GM20431 (cell line): ENCODE measurements around the gene RHBDF2.

Experiments
- in situ Hi-C: fragments of 300-500 bp; cut with MseI, MboI; formaldehyde crosslinking; loops from one replicate; pipeline ENCODE4 v1.15.0; 2020; ENCODE audit warnings: low sequenced_read_pairs; ENCODE audit not compliant: unreplicated experiment

Gene RHBDF2

DNA sequence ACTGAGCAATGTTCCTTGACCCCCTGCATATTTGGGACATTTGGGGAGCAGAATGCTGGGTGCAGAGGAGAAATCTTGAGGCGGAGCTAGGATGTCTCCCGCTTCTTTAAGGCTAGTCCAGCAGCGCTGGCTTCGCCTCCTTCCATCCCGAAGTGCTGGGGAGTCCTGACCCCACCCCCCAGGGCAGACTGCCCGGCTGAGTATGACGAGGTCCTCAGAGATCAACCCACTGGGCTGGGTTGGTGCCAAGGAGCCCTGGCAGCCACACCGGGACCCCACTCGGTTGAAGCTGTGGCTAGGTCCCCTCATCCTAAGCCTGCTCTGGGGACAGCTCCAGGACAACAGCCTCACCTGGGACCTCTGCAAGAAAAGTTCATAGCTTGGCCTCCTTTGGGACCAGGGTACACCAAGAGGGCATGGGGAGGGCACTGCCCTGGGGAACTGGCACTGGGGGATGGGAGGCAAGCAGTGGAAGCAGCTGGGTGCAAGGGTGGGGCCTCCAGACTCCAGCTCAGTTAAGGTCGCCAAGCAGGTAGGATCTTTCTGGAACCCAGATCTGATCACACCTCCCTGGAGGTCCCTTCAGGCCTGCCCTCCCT lies 11.0 kb downstream of the RHBDF2 start:
- in situ Hi-C loops = no loop called here

GRCh38 chr17:76487451-76488192 lies 13.6 kb downstream of the RHBDF2 start:
- in situ Hi-C loops = no loop called here

DNA sequence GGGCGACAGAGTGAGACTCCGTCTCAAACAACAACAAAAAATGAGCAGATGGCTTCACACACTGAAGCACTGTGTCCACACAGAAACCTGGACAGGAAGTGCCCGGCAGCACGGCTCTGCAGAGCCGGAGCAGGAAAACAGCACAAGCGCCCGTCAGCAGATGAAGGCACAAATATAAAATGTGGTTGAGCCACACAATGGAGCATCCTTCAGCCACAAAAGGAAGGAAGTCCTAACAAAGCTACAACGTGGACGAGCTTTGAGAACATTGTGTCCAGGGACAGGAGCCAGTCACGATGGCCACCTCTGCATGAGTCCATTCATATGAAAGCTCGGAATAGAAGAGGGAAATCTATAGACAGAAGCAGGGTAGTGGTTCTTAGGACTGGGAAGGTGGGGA lies 15.7 kb downstream of the RHBDF2 start:
- in situ Hi-C loops = no loop called here

DNA sequence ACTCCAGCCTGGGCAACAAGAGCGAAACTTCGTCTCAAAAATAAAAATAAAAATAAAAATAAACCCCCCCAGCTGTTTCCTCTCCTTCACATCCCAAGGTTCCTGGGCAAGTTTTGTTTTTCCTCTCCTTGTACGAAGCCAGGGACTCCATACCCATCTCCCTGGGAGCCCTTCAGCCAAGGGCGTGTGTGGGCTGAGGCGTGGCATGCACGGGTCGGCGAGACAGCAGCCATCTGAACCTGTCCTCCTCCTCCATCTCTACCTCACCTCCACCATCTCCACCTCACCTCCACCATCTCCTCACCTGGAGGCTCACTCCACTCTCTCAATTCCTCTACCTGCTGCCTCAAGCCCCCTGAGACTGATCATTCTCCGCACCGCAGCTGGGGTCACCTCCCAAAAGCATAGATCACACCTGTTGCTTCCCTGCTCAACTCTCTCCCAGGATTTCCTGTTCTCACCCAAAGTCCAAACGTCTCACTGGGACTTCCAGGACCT lies 16.9 kb downstream of the RHBDF2 start:
- in situ Hi-C loops = no loop called here

DNA sequence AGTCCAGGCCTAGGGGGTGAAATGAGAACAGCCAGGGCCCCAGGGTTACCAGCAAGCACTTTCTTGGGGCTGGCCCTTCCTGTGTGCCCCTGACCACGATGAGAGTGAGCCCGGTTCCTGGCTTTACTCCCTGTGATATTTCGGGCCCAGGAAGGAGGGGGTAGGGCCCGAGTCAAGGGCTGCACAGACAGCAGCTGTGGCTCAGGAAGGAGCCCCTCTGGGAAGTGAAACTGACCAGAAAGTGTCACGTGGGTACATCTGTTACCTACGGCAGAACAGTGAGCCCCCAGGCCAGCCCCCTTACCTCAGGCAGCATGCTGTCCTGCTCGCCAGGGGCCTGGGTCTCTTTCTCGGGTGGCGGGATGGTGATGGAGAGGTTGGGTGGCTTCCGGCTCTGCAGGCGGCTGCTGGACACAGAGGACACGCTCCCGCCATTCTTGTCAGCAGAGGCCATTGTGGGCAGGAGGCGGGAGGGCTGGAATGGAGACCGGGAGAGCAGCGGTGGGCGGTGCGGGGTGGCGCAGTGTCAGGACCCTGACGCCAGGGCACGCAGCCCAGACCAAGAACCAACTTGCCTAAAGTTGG lies 20.1 kb downstream of the RHBDF2 start:
- in situ Hi-C loops = no loop called here

GRCh38 chr17:76480632-76481031 lies 20.6 kb downstream of the RHBDF2 start:
- in situ Hi-C loops = no loop called here

GRCh38 chr17:76479515-76480060 lies 21.6 kb downstream of the RHBDF2 start:
- in situ Hi-C loops = no loop called here

- in situ Hi-C loops = no loop called here
Measured at GRCh38 chr17:76478730-76479514, 22.3 kb downstream of the RHBDF2 start.

- in situ Hi-C loops = no loop called here
Measured at GRCh38 chr17:76478097-76478496, 23.1 kb downstream of the RHBDF2 start.

DNA sequence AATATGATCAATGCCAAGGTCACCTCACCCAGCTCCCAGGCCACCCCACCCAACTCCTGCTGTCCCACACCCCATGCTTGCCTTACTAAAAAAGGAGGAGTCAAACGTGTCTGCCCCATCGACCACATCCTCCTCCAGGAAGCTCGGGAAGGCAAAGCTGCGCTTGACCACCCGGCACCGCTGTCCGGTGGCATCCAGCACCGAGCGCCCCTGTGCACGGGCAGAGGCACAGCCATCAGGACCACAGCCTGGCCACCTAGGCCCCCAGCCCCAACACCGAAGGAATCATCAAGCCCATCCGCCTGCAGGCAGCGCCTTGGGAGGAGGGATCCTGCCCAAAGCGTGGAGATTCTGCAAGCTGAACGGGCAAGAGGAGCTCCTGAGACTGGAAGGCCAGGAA lies 23.6 kb downstream of the RHBDF2 start:
- in situ Hi-C loops = no loop called here

GRCh38 chr17:76476736-76477135 lies 24.5 kb downstream of the RHBDF2 start:
- in situ Hi-C loops = no loop called here

- in situ Hi-C loops = no loop called here
Measured at GRCh38 chr17:76475302-76475701, 25.9 kb downstream of the RHBDF2 start.

GRCh38 chr17:76474894-76475293 lies 26.3 kb downstream of the RHBDF2 start:
- in situ Hi-C loops = no loop called here

DNA sequence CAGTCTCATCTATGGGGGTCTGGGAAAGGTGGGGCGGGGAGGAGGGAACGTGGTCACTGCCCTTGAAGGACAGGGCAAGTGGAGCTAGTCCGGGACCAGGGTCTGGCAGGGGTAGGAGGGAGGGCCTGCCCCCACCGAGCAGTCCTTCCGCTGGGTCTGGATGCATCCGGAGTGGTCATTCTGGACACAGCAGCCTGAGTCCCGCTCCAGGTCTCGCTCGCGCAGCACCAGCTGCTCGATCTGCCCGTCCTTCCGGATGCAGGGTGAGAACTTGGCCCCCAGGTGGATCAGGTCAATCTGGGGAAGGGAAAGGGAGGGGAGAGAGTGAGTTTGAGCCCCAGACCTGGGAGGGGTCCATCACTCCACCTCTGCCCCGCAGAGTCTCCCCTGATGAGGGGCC lies 27.0 kb downstream of the RHBDF2 start:
- in situ Hi-C loops = no loop called here

GRCh38 chr17:76473541-76473985 lies 27.7 kb downstream of the RHBDF2 start:
- in situ Hi-C loops = no loop called here

DNA sequence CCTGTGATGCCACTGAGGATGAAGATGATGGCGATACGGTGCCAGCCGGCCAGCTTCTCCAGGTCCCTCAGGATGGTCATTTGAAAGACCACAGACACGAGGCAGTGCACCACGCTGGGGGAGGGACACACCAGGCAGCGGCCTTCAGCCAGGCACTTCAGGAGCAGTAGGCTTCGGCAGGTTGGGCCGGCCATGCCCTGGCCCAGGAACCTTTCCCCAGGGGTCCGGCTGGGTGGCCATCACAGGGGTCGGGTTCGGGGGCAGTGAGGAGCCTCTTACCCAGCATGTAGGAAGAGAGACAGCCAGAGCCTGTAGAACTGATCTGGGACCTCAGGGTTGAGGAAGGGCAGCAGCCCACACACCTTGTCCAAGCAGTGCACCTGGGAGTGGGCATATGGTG lies 28.5 kb downstream of the RHBDF2 start:
- in situ Hi-C loops = no loop called here

- in situ Hi-C loops = no loop called here
Measured at GRCh38 chr17:76472258-76472645, 29.0 kb downstream of the RHBDF2 start.

DNA sequence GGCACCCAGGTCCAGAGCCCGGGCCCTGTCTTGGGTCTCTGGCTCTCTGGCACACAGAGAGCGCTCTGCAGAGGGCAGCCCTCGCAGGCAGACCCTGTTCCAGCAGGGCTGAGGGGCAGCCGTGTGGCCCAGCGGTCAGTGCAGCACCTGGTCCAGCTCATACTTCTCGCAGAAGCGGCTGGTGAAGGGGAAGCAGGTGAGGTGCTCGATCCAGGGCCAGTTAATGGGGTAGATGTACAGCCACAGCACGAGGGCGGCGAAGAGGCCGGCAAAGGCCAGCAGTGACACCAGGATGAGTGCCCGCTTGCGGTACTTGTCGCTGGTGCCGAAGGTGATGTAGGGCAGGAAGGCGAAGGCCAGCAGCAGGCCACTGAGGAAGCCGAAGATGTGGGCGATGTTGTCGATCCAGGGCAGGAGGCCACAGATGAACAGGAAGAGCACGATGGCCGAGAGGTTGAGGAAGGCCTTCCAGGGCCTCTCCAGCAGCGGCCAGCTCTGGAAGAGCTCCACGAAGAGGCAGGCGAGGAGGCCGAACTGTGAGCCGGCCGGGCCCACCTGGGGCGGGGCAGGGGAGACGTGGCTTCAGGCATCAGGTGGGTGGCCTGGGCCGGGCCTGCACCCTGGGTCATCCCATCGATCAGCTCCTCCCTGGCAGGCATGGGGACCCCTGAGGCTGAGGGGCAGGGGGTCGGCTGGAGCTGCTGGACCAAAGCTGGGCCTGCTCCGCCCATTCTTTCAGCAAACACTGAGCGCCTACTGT lies 29.5 kb downstream of the RHBDF2 start:
- in situ Hi-C loops = no loop called here

DNA sequence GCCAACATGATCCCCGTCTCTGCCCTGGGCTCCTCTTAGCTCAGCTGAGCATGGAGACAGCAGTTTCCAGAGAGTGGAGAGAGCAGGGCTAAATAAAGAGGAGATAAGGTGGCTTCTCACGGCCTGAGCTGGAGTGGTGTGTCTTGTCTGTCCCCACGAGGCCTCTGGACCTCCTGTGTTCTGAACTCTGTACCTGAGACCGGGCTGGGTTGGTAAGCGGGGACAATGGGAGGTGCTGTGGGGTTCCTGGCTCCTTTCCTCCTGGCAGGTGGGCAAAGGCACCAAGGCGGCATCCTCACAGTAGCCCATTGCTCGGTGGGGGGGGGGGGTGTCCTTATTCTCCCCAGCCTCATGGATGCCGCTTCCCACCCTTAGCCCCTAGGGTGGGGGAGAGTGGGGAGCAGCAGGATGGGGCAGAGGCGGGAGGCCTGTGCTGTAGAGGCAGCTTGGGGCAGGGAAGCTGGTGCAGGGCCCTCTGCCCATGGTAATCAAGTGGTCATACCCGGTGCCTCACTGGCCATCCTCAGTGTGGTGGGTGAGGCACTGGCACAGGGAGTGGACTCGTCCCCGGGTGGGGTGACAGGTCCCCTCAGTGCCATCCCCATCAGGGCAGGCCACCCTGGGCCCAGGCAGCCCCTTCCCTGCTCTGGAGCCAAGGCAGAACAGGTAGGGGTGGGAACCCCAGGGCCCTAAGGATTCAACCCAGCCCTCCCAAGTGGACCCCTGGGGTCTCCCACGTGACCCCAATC lies 31.1 kb downstream of the RHBDF2 start:
- in situ Hi-C loops = loop anchor here (5.0 kb wide), 1 partner anchor 37 kb away; no protein-coding TSS in a partner anchor
